ENCODE results near the gene BTK.

The BTK gene

DNA sequence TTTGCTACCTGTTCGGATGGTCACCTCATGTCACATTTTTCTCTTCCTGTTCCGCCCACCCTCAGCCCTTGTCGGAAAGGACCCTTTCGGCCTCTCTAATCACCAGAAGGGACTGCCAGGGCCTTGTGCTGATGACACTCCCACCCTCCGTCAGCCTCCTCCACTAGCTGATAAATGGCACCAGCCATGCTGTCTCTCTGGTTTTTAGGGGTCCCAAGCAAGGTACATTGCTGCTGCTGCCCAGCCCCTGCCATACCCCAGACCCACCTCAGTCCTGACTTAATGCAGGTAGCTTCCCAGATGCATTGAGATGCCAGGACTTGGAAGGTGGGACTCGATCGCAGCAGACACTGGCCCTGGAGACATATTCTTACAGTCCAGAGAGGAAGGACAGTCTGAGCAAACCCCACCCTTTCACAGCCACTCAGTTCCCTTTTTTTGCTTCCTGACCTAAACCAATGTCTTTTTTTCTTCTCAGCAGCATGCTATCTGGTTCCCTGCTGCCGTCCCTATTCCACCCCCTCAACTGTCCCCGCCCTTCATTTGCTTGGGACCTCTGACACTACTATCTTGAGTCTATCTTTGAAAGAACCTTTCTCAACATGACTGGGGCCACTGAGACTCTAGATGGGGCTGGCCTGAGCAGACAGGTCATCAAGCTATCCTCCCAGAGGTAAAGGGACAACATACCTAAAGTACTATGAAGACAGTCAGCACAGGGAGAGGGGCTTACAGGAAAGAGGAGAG is at the start of gene BTK:
Gene BTK (minus strand): TSS at position 397 of the 747 bp plus-strand sequence. CDS start 10,907 bp downstream, outside the sequence.
- Histone ChIP-seq H3K27me3 (replicated peaks) (no peaks in the 10 kb centered on the region), H3K36me3 (replicated peaks) (no peaks in the 10 kb centered on the region), H3K27ac (no peak within 1 kb of the TSS), H3K4me3 (ENCODE audit: low read depth, low read length) (no peak within 1 kb of the TSS)
- no peak for DNase-seq
- in situ Hi-C loops (cut with HindIII; ENCODE audit: low pct_ligation_motif_present, low sequenced_read_pairs), result no loop called here
- TF ChIP-seq, protein P1, sequence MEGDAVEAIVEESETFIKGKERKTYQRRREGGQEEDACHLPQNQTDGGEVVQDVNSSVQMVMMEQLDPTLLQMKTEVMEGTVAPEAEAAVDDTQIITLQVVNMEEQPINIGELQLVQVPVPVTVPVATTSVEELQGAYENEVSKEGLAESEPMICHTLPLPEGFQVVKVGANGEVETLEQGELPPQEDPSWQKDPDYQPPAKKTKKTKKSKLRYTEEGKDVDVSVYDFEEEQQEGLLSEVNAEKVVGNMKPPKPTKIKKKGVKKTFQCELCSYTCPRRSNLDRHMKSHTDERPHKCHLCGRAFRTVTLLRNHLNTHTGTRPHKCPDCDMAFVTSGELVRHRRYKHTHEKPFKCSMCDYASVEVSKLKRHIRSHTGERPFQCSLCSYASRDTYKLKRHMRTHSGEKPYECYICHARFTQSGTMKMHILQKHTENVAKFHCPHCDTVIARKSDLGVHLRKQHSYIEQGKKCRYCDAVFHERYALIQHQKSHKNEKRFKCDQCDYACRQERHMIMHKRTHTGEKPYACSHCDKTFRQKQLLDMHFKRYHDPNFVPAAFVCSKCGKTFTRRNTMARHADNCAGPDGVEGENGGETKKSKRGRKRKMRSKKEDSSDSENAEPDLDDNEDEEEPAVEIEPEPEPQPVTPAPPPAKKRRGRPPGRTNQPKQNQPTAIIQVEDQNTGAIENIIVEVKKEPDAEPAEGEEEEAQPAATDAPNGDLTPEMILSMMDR (IDR thresholded peaks at IDR 0.05; ENCODE audit: low read depth, low read length, missing control alignments), result no peak

DNA sequence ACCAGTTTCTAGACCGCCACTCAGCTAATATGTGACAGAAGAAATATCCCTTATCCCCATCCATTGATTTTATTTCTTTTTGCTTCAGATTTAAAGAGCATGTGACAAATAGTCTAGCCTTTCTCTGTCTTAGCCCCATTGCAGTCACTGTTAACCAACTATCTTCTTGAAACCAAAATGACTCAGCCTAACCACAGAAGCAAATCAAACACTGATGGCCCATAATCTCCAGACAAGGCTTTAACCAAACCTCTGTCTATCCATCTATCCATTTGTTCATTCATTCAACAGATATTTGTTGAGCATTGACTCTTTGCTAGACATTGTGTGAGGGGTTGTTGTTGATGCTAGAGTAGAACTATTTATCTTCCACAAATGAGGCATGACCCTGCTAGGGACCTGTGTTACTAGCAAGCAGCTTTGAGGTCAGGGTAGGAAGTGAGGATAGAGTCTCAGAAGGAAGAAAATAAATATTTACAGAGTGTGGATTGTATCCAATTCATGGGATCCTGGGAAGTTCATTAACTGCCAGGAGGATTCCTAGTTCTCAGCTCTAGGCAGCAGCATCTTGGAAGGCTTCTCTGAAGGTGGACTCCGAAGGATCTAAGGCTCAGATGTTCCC is 44.6 kb upstream of the BTK start:
- H3K4me3 ChIP-seq (ENCODE audit: low read depth, low read length), result no peak overlapping the region
- TF ChIP-seq, protein P1 (IDR thresholded peaks at IDR 0.05; ENCODE audit: low read depth, low read length, missing control alignments), result no peak
- no peaks in the 10 kb centered on the region for H3K27me3 ChIP-seq (replicated peaks)
- no peaks in the 10 kb centered on the region for H3K36me3 ChIP-seq (replicated peaks)
- H3K27ac ChIP-seq, result peak overlapping the region; percentile 81
- in situ Hi-C loops (cut with HindIII; ENCODE audit: low pct_ligation_motif_present, low sequenced_read_pairs), result no loop called here
- DNase-seq, result peak; percentile 48

DNA sequence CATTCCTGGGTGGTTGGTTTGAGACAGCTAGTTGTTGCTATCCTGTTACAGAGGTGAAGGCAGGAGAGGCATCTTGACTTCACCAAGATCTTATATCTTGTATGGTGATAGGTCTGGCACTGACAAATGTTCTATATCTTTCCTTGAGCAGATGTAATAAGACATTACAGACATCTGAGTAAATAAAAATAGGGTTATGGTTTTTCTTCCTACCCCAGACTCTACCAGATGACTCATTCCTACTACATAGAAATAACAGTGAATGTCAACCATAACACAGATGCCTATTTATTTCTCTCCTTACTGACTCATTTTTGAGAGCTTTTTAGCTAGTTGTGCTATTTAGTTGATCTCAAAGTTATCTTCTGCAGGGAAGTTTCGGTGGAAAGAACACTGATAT is 43.9 kb upstream of the BTK start:
- H3K4me3 ChIP-seq (ENCODE audit: low read depth, low read length), result no peak overlapping the region
- TF ChIP-seq, protein P1 (IDR thresholded peaks at IDR 0.05; ENCODE audit: low read depth, low read length, missing control alignments), result no peak
- in situ Hi-C loops (cut with HindIII; ENCODE audit: low pct_ligation_motif_present, low sequenced_read_pairs), result no loop called here
- no peaks in the 10 kb centered on the region for H3K36me3 ChIP-seq (replicated peaks)
- H3K27ac ChIP-seq, result peak overlapping the region; percentile 81
- no peaks in the 10 kb centered on the region for H3K27me3 ChIP-seq (replicated peaks)
- DNase-seq, result no peak

DNA sequence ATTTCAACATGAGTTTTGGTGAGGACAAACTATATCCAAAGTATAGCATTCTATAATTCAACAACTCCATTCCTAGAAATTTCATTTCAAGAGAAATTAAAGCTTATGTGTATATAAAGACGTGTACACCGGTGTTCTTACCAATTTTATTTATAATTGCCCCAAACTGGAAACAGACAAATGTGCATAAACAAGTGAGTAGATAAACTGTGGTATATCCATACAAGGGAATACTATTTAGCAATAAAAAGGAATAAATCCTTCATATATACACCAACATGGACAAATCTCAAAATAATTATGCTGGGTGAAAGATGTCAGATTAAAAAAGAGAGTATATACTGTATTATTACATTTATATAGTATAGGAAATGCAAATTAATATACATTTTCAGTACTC is 42.0 kb upstream of the BTK start:
- Histone ChIP-seq H3K36me3 (replicated peaks) (no peaks in the 10 kb centered on the region), H3K27me3 (replicated peaks) (no peaks in the 10 kb centered on the region), H3K27ac (no peak overlapping the region), H3K4me3 (ENCODE audit: low read depth, low read length) (no peak overlapping the region)
- DNase-seq, result no peak
- in situ Hi-C loops (cut with HindIII; ENCODE audit: low pct_ligation_motif_present, low sequenced_read_pairs), result no loop called here
- TF ChIP-seq, protein P1 (IDR thresholded peaks at IDR 0.05; ENCODE audit: low read depth, low read length, missing control alignments), result no peak

DNA sequence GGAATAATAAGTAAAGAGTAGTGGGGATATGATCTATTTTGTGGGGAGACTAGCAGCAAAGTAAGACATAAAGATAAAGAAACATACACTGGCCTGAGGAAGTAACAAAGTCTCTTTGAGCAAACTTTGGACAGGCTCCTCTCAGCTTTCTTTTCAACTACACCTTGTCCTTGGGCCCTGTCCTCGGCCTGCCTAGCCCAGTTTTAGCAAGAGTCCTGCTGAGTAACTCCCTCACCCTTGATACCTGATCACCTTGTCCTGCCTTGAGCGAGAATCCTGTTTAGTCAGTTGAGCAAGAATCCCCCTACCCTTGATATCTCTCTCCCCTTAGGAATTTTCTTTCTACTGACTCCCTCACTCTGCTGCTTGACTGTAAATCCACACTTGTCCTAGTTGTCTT is 33.5 kb upstream of the BTK start:
- Histone ChIP-seq H3K27me3 (replicated peaks) (no peaks in the 10 kb centered on the region), H3K4me3 (ENCODE audit: low read depth, low read length) (no peak overlapping the region), H3K36me3 (replicated peaks) (no peaks in the 10 kb centered on the region), H3K27ac (no peak overlapping the region)
- in situ Hi-C loops (cut with HindIII; ENCODE audit: low pct_ligation_motif_present, low sequenced_read_pairs), result no loop called here
- no peak for DNase-seq
- TF ChIP-seq, protein P1 (IDR thresholded peaks at IDR 0.05; ENCODE audit: low read depth, low read length, missing control alignments), result no peak

Data from brain microvascular endothelial cell (primary cell).